GM12878 (cell line): ENCODE results near the gene CLIC5. TPM values are rescaled to one million over a fixed set of nuclear protein-coding genes. Genes with fewer than 3 reads are reported as not detected.

Source experiments
- ATAC-seq: fragments of 200-7000 bp; cut with Tn5 transposase; 3 replicates; pipeline ENCODE4 v1.9.1; 2020; ENCODE audit warnings: mild to moderate bottlenecking, moderate library complexity
- BruUV-seq: library from RNA; stranded (reverse); fragments of 400-500 nt; replicated peaks from 2 replicates; lab custom pipeline; 2021; lab: Mats Ljungman, UMichigan
- CTCF ChIA-PET: fragments of 300-600 bp; sonication (Branson Sonifier 250); formaldehyde crosslinking; extraction: SDS; loops from one replicate; lab custom pipeline; 2021; ENCODE audit warnings: inconsistent platforms; lab: Yijun Ruan, JAX
- POLR2A ChIA-PET: fragments of 350-600 bp; formaldehyde crosslinking; extraction: SDS; loops from one replicate; lab custom pipeline; 2021; ENCODE audit warnings: inconsistent platforms; lab: Charles Lee
- RAD21 ChIA-PET: fragments of 300-600 bp; sonication (Branson Sonifier 250); formaldehyde crosslinking; loops from one replicate; lab custom pipeline; 2023; ENCODE audit warnings: antibody characterized with exemption; ENCODE audit not compliant: unreplicated experiment; lab: Charles Lee
- SMC1A ChIA-PET: fragments of 300-600 bp; sonication (Branson Sonifier 250); formaldehyde crosslinking; loops from one replicate; lab custom pipeline; 2023; ENCODE audit not compliant: unreplicated experiment, uncharacterized antibody; lab: Charles Lee
- DNase-seq: peaks from one replicate; pipeline ENCODE4 v3.0.0-alpha.2; 2011; ENCODE audit warnings: low read depth, low spot score
- FAIRE-seq: peaks from 3 replicates; lab custom pipeline; 2011; peaks lifted over from hg19 to GRCh38; lab: Jason Lieb, UNC
- H2AFZ ChIP-seq: 2 replicates; pipeline ENCODE4 v1.6.0; 2011; ENCODE audit warnings: low read depth, low read length, control low read depth; ENCODE audit not compliant: control insufficient read depth
- H3K27ac ChIP-seq: 2 replicates; pipeline ENCODE4 v1.5.1; 2011; ENCODE audit warnings: control low read depth; ENCODE audit not compliant: control insufficient read depth, insufficient read depth
- H3K27me3 ChIP-seq, 2 experiments: replicated peaks in 1 of 2; 2 replicates each; pipeline versions ENCODE4 v1.6.0 to v1.6.1; 2011; ENCODE audit warnings: low read length in 1 of 2; ENCODE audit not compliant: control insufficient read depth in 2 of 2, insufficient read depth in 2 of 2
- H3K36me3 ChIP-seq, 2 experiments: 2 replicates each; pipeline ENCODE4 v1.5.1; 2011; ENCODE audit warnings: low read length in 1 of 2; ENCODE audit not compliant: control insufficient read depth in 2 of 2, insufficient read depth in 2 of 2
- H3K4me1 ChIP-seq: 2 replicates; pipeline ENCODE4 v1.6.1; 2011; ENCODE audit warnings: mild to moderate bottlenecking, low read length, moderate library complexity, mixed read lengths; ENCODE audit not compliant: control insufficient read depth, insufficient read depth
- H3K4me2 ChIP-seq: 2 replicates; pipeline ENCODE4 v1.6.0; 2011; ENCODE audit warnings: control low read depth; ENCODE audit not compliant: control insufficient read depth, insufficient read depth
- H3K4me3 ChIP-seq: fragments of 200-600 bp; sonication (generic); 2 replicates; pipeline ENCODE4 v1.5.1; 2016
- H3K79me2 ChIP-seq: 2 replicates; pipeline ENCODE4 v1.6.0; 2011; ENCODE audit warnings: low read length; ENCODE audit not compliant: control insufficient read depth, insufficient read depth
- H3K9ac ChIP-seq: 2 replicates; pipeline ENCODE4 v1.8.0; 2011; ENCODE audit warnings: low read length, control low read depth, mixed read lengths; ENCODE audit not compliant: control insufficient read depth, insufficient read depth
- H3K9me3 ChIP-seq: replicated peaks from 3 replicates; pipeline ENCODE4 v1.5.1; 2011; ENCODE audit warnings: mild to moderate bottlenecking, low read length; ENCODE audit not compliant: control insufficient read depth, insufficient read depth
- H4K20me1 ChIP-seq: 2 replicates; pipeline ENCODE4 v1.6.0; 2011; ENCODE audit not compliant: control insufficient read depth, insufficient read depth
- CREM ChIP-seq: IDR thresholded peaks from 2 replicates; pipeline ENCODE4 v1.6.1; 2014; ENCODE audit warnings: antibody characterized with exemption, low read depth
- E4F1 ChIP-seq: fragments of 450-650 bp; IDR thresholded peaks from 2 replicates; pipeline ENCODE4 v1.6.1; 2018; ENCODE audit warnings: borderline replicate concordance, mild to moderate bottlenecking; ENCODE audit not compliant: partially characterized antibody
- EP300 ChIP-seq, 2 experiments: fragments of 150-350 bp in 1 of 2; IDR thresholded peaks; 2 replicates each; pipeline ENCODE4 v1.6.1; 2011 to 2012; ENCODE audit warnings: low read depth in 2 of 2, low read length in 2 of 2, borderline replicate concordance in 1 of 2, improper control_type of control experiment in 1 of 2, inconsistent platforms in 1 of 2; ENCODE audit not compliant: control insufficient read depth in 1 of 2
- HDAC6 ChIP-seq: fragments of 200-600 bp; sonication (generic); IDR thresholded peaks from one replicate; pipeline ENCODE4 v1.8.0; 2017; ENCODE audit warnings: antibody characterized with exemption; ENCODE audit not compliant: unreplicated experiment
- JUNB ChIP-seq: IDR thresholded peaks from 2 replicates; pipeline ENCODE4 v1.6.1; 2016; ENCODE audit warnings: antibody characterized with exemption, mild to moderate bottlenecking
- PAX8 ChIP-seq: fragments of 450-650 bp; IDR thresholded peaks from 2 replicates; pipeline ENCODE4 v1.6.1; 2017; ENCODE audit warnings: mild to moderate bottlenecking, moderate library complexity
- SKIL ChIP-seq: fragments of 450-650 bp; IDR thresholded peaks from 2 replicates; pipeline ENCODE4 v1.6.1; 2017; ENCODE audit warnings: mild to moderate bottlenecking, low read depth, inconsistent platforms; ENCODE audit not compliant: poor library complexity, severe bottlenecking
- SMARCA5 ChIP-seq: fragments of 450-650 bp; IDR thresholded peaks from 2 replicates; pipeline ENCODE4 v1.6.1; 2017; ENCODE audit warnings: mild to moderate bottlenecking
- SPI1 ChIP-seq: IDR thresholded peaks from 2 replicates; pipeline ENCODE4 v1.6.1; 2011; ENCODE audit warnings: low read depth, mild to moderate bottlenecking, low read length, moderate library complexity, borderline replicate concordance; ENCODE audit not compliant: insufficient read depth
- ZBED1 ChIP-seq: IDR thresholded peaks from 2 replicates; pipeline ENCODE4 v1.6.1; 2016; ENCODE audit warnings: borderline replicate concordance
- WGBS: methylation state at CpG from one replicate; pipeline ENCODE4 v1.1.6; 2016; ENCODE audit warnings: low lambda C conversion rate; ENCODE audit not compliant: insufficient replicate concordance, insufficient coverage; ENCODE audit errors: missing lambda C conversion rate; 5-methylcytosine and 5-hydroxymethylcytosine counted together
- in situ Hi-C: fragments of 300-500 bp; cut with MboI; formaldehyde crosslinking; loops from 9 replicates; pipeline ENCODE4 v1.14.3; 2018; ENCODE audit warnings: mixed read lengths
- intact Hi-C: fragments of 100-400 bp; cut with micrococcal nuclease; formaldehyde crosslinking; loops from one replicate; pipeline ENCODE4 v1.14.2; 2022; ENCODE audit not compliant: unreplicated experiment
- polyA plus RNA-seq, 11 experiments: library from polyadenylated mRNA; depleted of rRNA in 4 of 11; unstranded in 6 of 11; stranded (reverse) in 5 of 11; fragments of >200 nt; fragmentation: Nextera tagmentation in 4 of 11; fragmentation: Illumina TruSeq in 1 of 11; extraction: Ambion mirVana in 4 of 11; extraction: Trizol in 1 of 11; gene quantifications; 1 replicate in 1 of 11; 2 replicates in 10 of 11; pipeline versions ENCODE4 v1.2.1 to v1.2.3, GENCODE V29; 2011 to 2016; ENCODE audit warnings: inconsistent platforms in 2 of 11, missing spikeins in 2 of 11, low read depth in 1 of 11
- total RNA-seq, 4 experiments: library from RNA; depleted of rRNA in 3 of 4; stranded (reverse); fragments of >200 nt in 3 of 4; fragmentation: Illumina TruSeq in 1 of 4; extraction: Trizol in 1 of 4; gene quantifications; 2 replicates each; pipeline versions ENCODE4 v1.2.1 to v1.2.3, GENCODE V29; 2013 to 2021

CLIC5 gene
- total and polyA plus RNA-seq, 10 of the 15 experiments (the other 5 are each of a cell fraction or from before 2014, with no cell fraction given) = 0.01 to 0.08 (median 0.02) TPM; not detected in 7

DNA sequence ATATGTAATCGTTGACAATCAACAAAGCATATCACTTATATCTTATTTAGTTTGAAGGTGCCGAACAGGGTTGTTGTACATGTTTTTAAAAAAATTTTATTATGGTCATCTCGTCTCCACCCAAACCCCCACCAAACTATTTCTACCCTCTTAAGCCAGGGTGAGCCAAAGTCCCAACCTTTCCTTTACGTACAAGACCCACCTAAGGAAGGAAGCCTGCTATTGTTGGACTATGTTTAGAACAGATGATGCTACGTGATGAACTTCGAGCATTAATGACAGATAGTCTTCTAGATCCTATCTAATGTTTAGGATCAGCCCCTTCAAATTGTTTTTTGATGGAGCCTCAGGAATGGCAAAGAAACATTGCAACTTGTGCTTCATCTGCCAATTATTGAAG lies 44.4 kb downstream of the CLIC5 start (continued):
- no peak for TF ChIP-seq SKIL
- TF ChIP-seq E4F1 = no peak
- TF ChIP-seq PAX8 = no peak
- no peak for TF ChIP-seq EP300 (IDR thresholded peaks at IDR 0.05; ENCODE audit: borderline replicate concordance in 1 of 2, control insufficient read depth in 1 of 2, low read depth in 2 of 2, low read length in 2 of 2)
- no peak for TF ChIP-seq CREM
- TF ChIP-seq ZBED1 = no peak
- no peak for TF ChIP-seq JUNB
- TF ChIP-seq HDAC6 = no peak

- ChIA-PET CTCF (no interaction called here), POLR2A (interaction anchor here (0.7 kb wide), 1 partner anchor 661 kb away, joined by 3 read pairs; no protein-coding TSS in a partner anchor), RAD21 (no interaction called here), SMC1A (no interaction called here)
- no peak overlapping the region for H3K4me3 ChIP-seq
- no peak for DNase-seq
- H3K79me2 ChIP-seq = no peaks in the 10 kb centered on the region
- no peaks in the 10 kb centered on the region for H3K27me3 ChIP-seq
- 0% methylated on average over 2 of the region's 2 CpGs for WGBS
- in situ Hi-C loops = no loop called here
- H3K4me1 ChIP-seq = no peaks in the 10 kb centered on the region
- FAIRE-seq = no peak
- H3K9me3 ChIP-seq = no peaks in the 10 kb centered on the region; the same call in 2 of the 3 replicates
- no peak overlapping the region for H3K9ac ChIP-seq
- H3K36me3 ChIP-seq = no peaks in the 10 kb centered on the region
- BruUV-seq = no TSS peak
- ATAC-seq = no peak
- intact Hi-C loops = no loop called here
- no peaks in the 10 kb centered on the region for H4K20me1 ChIP-seq
- no peak overlapping the region for H2AFZ ChIP-seq
- H3K27ac ChIP-seq = no peak overlapping the region
- no peak overlapping the region for H3K4me2 ChIP-seq
- TF ChIP-seq SMARCA5 = no peak
- TF ChIP-seq SPI1 = peak; percentile 66
These were observed 45.3 kb downstream of the CLIC5 start for GRCh38 chr6:45970326-45970725.
